HG02759 (cell line): Measurements from ENCODE around the gene CD151.

ENCODE experiments used
- ATAC-seq: cut with Tn5 transposase; IDR thresholded peaks from one replicate; pipeline ENCODE4 v1.9.1; 2021; ENCODE audit warnings: mild to moderate bottlenecking, moderate library complexity; ENCODE audit not compliant: unreplicated experiment

The CD151 gene

DNA sequence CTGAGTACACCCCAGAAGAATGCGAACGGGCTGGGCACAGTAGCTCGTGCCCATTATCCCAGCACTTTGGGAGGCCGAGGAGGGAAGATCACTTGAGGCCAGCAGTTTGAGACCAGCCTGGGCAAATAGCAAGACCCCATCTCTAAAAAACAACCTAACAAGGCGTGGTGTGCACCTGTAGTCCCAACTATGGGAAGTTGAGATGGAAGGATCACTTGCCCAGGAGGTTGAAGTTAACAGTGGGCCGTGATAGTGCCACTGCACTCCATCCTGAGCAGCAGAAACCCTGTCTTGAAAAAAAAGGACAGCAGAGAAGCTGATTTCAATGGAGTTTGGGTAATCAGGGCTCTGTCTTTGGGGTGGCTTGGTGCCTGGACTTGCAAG, 19.7 kb upstream of the CD151 start:
- ATAC-seq, result no peak

DNA sequence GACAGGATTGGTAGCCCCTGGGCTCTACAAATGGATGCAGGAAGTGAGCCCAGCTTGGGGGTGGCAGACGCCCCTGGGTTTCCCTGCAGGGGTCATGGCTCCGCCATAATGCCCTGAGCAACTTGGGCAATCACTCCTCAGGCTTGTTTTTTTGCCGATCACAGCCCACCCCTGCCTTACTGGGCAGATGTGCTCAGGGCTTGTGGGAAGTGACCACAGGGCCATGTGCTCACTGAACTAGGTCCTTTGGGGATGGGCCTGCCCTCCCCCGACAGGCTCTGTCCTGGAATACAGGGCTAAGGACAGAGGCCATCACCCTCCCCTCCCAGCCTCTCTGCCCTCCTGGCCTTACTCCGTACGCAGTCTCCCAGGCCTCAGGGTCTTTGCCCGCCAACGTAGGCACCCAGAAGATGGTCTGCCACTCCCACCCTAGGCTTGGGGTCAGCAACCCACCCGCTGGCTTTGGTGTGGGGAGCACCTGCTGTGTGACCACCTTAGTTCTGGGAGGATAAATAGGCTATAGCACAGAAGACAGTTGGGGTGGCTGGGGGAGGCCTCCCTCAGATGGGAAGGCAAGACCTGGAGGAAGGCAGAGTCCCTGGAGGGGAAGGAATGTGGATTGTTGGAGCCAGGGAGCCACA, 19.2 kb upstream of the CD151 start:
- no peak for ATAC-seq

GRCh38 chr11:815675-816432, 16.9 kb upstream of the CD151 start:
- no peak for ATAC-seq

DNA sequence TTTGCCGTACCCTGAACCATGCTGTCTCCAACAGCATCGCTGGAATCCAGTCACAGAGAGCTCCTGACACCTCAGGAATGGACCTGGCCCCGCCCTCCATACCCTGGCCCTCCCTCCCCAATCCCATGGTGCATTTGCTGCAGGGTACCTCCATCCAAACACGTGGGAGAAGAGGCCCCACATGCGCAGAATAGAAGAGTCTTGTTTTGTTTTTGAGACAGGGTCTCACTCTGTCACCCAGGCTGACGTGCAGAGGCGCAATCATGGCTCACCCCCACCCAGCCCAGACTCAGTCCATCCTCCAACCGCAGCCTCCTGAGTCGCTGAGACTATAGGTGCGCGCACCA, 16.3 kb upstream of the CD151 start:
- no peak for ATAC-seq

GRCh38 chr11:818396-819128, 14.2 kb upstream of the CD151 start, which contains the start of gene PNPLA2:
Gene PNPLA2, plus strand, starts transcription at chr11:818914. Its CDS starts 805 bp downstream, at chr11:819719.
- no peak for ATAC-seq

DNA sequence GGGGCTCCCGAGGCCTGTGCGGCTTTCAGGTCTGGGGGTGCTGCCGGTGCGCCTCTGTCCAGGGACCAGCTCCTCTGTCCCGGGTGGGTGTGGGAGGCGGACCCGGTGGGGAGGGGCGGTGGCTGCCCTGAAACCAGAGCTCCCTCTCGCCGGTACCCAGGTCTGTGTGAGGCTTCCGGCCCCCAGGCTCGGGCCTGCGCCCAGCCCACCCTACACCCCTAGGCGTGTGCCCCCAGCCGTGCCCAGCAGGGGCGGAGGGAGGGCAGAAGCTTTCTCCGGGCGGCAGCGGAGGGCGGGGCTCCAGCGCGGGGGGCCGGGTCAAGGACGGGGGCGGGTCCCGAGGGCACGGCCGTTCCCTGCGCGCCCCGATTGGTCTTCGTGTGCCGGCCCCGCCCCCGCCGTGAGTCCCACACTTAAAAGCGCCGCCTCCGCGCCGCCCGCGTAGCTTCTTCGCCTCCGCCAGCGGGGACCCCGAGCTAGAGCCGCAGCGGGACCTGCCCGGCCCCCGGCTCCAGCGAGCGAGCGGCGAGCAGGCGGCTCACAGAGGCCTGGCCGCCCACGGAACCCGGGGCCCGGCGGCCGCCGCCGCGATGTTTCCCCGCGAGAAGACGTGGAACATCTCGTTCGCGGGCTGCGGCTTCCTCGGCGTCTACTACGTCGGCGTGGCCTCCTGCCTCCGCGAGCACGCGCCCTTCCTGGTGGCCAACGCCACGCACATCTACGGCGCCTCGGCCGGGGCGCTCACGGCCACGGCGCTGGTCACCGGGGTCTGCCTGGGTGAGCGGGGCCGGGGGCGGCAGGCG, 13.4 kb upstream of the CD151 start:
- ATAC-seq, result peak; percentile 74

DNA sequence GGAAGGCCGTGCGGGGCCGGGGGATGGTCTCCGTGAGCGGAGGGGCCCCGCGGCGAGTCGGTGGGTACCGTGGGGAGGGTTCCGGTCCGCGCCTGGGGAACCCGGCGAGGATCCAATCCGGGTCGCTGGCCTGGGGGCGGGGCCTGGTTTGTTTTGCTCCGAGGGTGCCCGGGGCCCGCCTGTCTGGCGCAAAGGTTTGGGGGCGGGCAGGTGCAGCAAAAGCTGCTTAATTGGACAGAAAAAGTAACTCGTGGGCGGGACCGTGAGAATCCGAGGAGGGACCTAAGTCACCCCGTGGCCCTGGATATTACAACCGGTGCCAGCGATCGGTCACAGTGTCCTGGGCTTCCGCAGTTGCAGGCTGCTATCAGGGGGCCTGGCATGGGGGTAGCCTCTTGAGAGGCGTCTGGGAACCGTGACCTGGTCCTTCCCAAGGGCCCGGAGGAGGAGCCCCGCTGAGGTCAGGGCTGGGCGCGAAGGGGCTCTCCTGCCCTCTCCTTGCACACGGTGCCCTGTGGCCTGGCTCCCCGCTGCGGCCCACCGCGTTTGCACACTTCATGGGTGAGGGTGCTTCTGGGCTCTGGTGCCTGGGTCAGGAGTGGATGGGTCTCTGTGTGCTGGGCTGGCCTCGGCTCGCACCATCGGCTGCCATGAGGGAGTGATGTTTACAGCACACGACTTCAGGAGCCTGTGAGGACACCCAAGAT, 12.7 kb upstream of the CD151 start:
- peak; percentile 70 for ATAC-seq

DNA sequence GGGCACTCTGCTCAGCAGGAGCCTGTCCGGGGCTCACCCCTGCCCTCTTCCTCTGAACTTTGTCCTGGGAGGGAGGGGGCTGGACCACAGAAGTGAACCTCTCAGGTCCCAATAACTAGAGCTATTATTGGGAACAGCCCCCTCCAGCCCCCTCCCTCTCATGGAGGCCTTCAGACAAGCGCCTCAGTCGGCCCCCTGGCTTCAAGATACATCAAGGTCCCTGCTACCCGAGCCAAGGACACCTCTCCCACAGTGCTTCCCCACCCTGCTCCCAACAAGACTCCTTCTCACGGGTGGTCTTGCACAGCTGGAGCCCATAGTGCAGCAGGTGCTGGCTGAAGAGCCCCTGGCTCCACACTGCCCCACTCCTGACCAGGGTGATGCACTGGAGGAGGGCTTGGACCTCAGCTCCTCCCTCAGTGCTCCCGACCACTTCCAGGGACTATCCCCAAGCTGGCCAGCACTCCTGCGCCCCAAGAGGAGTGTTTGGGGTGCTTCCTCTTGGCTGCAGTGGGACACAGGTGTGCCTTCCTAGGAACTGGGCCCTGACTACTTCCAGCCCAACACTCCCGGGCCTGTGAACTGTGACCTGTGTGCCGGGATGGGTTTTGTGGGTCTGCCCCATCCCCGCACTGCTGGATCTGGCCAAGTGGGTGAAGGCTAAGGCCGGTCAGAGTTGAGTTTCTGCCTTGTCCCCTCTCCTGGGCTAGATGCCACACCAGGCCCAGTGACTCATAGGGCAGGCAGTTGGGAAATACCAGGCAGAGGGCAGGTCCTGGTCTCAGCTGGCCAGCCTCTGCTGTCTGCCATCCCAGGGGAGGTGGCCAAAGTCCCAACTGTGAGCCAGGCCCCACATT, 11.9 kb upstream of the CD151 start:
- ATAC-seq, result no peak

- ATAC-seq, result no peak
Measured at GRCh38 chr11:821512-822371, 11.0 kb upstream of the CD151 start.

DNA sequence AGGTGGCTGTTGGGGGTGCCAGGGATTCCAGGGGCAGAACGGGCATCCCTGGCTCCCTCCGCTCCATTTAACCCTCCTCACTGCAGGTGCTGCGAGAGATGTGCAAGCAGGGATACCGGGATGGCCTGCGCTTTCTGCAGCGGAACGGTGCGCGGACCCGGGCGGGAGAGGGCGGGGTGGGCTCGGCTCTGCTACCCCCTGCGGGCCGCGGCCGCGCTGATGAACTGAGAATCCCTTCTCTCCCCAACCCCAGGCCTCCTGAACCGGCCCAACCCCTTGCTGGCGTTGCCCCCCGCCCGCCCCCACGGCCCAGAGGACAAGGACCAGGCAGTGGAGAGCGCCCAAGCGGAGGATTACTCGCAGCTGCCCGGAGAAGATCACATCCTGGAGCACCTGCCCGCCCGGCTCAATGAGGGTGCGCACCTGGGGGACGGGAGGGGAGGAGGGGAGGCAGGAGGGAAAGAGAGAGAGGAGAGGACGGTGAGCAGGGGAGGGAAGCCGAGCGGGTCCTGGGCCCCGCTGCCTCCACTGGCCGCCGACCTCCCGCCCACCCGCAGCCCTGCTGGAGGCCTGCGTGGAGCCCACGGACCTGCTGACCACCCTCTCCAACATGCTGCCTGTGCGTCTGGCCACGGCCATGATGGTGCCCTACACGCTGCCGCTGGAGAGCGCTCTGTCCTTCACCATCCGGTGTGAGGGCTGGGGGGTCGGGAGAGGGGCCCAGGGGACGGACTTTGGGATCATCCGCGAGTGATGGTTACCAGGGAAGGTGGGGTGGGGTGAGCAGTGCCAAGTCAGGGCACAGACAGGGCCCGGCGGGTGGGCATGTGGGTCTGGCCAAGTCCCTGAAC, 9.1 kb upstream of the CD151 start:
- no peak for ATAC-seq

- no peak for ATAC-seq
Measured at GRCh38 chr11:824292-824880, 8.4 kb upstream of the CD151 start.

DNA sequence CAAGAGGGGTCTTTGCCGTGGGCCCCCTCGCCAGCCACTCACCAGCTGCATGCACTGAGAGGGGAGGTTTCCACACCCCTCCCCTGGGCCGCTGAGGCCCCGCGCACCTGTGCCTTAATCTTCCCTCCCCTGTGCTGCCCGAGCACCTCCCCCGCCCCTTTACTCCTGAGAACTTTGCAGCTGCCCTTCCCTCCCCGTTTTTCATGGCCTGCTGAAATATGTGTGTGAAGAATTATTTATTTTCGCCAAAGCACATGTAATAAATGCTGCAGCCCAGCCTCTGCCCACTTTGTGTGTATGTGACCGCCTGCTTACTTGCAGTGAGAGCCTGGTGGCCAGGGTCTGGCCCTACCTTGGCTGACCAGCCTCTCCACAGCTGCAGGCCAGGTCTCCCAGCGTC, 7.8 kb upstream of the CD151 start:
- no peak for ATAC-seq

DNA sequence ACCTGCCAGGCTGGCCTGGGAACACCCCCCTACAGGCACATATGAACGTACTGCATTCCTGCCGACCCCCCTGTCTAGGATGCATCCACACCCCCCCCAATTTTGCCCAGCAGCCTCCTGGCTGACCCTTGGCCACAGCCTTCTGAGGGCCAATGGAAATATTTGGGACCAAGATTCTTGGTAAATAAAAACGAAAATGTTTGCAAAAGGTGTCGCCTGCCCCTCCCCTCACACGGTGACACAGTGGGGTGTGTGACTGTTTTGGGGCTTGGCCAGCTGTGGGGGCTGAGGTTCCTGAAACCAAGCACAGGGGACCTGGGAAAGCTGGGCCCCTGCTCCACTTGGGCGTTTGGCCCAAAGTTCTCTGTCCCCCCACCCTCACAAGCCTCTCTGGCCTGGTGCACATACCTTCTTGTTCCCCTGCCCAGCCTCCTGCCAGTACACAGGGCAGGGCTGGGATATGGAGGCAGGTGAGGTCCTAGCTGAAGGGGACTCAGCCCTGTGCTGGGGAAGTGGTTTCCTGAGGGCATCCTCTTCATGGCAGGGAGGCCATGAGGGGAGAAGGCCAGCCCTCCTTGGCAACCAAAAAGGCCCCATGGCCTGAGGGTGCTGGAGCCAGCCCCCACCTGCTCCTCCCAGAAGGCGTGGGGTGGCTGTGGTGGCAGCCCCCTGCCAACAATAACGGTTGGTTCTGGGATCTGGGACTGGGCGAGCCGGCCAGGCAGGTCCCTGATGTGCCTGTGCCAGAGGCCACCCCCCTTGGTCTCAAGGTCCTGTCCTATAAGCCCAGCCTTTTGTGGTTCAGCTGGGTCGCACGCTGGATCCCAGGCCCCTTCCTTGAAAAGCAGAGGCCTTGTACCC, 7.2 kb upstream of the CD151 start:
- ATAC-seq, result no peak

DNA sequence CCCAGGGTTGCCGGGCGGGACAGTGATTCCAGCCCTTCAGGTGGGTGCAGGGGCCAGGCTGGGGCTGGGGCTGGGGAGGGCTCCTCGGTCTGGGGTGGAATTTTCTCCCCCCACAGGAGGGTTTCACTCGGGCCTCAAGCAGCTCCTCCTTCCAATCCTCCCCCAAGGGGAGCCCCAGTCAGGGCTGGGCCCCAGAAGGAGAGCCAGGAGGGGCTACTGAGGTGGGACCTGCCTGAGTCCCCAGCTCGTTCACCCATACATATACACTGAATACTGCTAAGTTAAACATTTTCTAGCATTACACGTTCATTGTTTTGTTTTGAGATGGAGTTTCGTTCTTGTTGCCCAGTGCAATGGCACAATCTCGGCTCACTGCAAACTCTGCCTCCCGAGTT, 6.5 kb upstream of the CD151 start:
- no peak for ATAC-seq

GRCh38 chr11:826836-827145, 6.0 kb upstream of the CD151 start:
- no peak for ATAC-seq

GRCh38 chr11:827146-827896, 5.4 kb upstream of the CD151 start:
- no peak for ATAC-seq
